ENCODE results near the gene ACOD1. TPM values are rescaled to one million over a fixed set of nuclear protein-coding genes. Genes with fewer than 3 reads are reported as not detected.
"Not testable (repeated sequence)": the region's sequence is repeated elsewhere in the genome, so short reads cannot be mapped to it uniquely, and the experiment has no call there.

The ACOD1 gene
- total and polyA plus RNA-seq, 10 of the 15 experiments (the other 5 are each of a cell fraction or from before 2014, with no cell fraction given): not detected

GRCh38 chr13:76917755-76918481, 30.4 kb upstream of the ACOD1 start:
- 0 out of 2 replicates have a peak, but pooled peaks have one; percentile 39 for TF ChIP-seq MLLT1 (IDR thresholded peaks at IDR 0.05)
- TF ChIP-seq NBN (IDR thresholded peaks at IDR 0.05): peak; percentile 34; the same call in 1 of the 2 replicates
- TF ChIP-seq MTA2 (IDR thresholded peaks at IDR 0.05; ENCODE audit: low read depth): peak; percentile 32; the same call in 1 of the 2 replicates
- TF ChIP-seq BHLHE40 (IDR thresholded peaks at IDR 0.05; ENCODE audit: borderline replicate concordance in 1 of 2, low read depth in 2 of 2, low read length in 1 of 2): peak in 1 of 2 experiments; percentile 14; a peak in 1 of 4 replicates
- peak; percentile 84 for TF ChIP-seq IKZF1 (conservative IDR thresholded peaks at IDR 0.05)
- TF ChIP-seq DPF2 (IDR thresholded peaks at IDR 0.05): peak; percentile 39
- TF ChIP-seq MEF2B (IDR thresholded peaks at IDR 0.05; ENCODE audit: partially characterized antibody, poor library complexity, severe bottlenecking): peak; percentile 28
- peak; percentile 48; a peak in 2 of 4 replicates for TF ChIP-seq IKZF2 (IDR thresholded peaks at IDR 0.05)
- TF ChIP-seq, protein P1, sequence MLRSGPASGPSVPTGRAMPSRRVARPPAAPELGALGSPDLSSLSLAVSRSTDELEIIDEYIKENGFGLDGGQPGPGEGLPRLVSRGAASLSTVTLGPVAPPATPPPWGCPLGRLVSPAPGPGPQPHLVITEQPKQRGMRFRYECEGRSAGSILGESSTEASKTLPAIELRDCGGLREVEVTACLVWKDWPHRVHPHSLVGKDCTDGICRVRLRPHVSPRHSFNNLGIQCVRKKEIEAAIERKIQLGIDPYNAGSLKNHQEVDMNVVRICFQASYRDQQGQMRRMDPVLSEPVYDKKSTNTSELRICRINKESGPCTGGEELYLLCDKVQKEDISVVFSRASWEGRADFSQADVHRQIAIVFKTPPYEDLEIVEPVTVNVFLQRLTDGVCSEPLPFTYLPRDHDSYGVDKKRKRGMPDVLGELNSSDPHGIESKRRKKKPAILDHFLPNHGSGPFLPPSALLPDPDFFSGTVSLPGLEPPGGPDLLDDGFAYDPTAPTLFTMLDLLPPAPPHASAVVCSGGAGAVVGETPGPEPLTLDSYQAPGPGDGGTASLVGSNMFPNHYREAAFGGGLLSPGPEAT (IDR thresholded peaks at IDR 0.05; ENCODE audit: low read depth): peak; percentile 86
- H3K79me2 ChIP-seq (ENCODE audit: control insufficient read depth, insufficient read depth, low read length); in situ Hi-C loops (cut with MboI); H3K36me3 ChIP-seq (ENCODE audit: control insufficient read depth in 2 of 2, insufficient read depth in 2 of 2, low read length in 1 of 2); H3K27me3 ChIP-seq (replicated peaks in 1 of 2; ENCODE audit: control insufficient read depth in 2 of 2, insufficient read depth in 2 of 2, low read length in 1 of 2); H3K9ac ChIP-seq (ENCODE audit: control insufficient read depth, insufficient read depth, low read length); POLR2A ChIA-PET; FAIRE-seq; H2AFZ ChIP-seq (ENCODE audit: control insufficient read depth, low read depth, low read length); H3K4me2 ChIP-seq (ENCODE audit: control insufficient read depth, insufficient read depth); H4K20me1 ChIP-seq (ENCODE audit: control insufficient read depth, insufficient read depth); H3K27ac ChIP-seq (ENCODE audit: control insufficient read depth, insufficient read depth); H3K9me3 ChIP-seq (replicated peaks; ENCODE audit: control insufficient read depth, insufficient read depth, low read length); DNase-seq (ENCODE audit: low read depth, low spot score); H3K4me3 ChIP-seq; H3K4me1 ChIP-seq (ENCODE audit: control insufficient read depth, insufficient read depth, low read length); intact Hi-C loops (cut with micrococcal nuclease; ENCODE audit: unreplicated experiment); BruUV-seq (replicated peaks): not testable (repeated sequence)
- ChIA-PET RAD21 (ENCODE audit: unreplicated experiment) (interaction anchor here (1.1 to 1.5 kb wide), 2 partner anchors 10 to 14 kb away, joined by 5 to 7 read pairs; no protein-coding TSS in a partner anchor), SMC1A (ENCODE audit: uncharacterized antibody, unreplicated experiment) (interaction anchor here (0.7 to 2.0 kb wide), 5 partner anchors 9 to 19 kb away, joined by 3 to 5 read pairs (median 4); no protein-coding TSS in a partner anchor), CTCF (interaction anchor here (1.3 to 1.9 kb wide), 2 partner anchors 14 to 1048 kb away, joined by 3 to 10 read pairs; no protein-coding TSS in a partner anchor)
- ATAC-seq: peak; percentile 38
- WGBS (ENCODE audit: insufficient coverage, insufficient replicate concordance, low lambda C conversion rate, missing lambda C conversion rate): 41% methylated on average over 12 of the region's 12 CpGs

All from GM12878 (cell line).